Keratinocyte (primary cell): ENCODE results near the gene MAEA.

Experiments used
- CTCF ChIP-seq, 3 experiments: IDR thresholded peaks in 1 of 3; conservative IDR thresholded peaks in 1 of 3; optimal IDR thresholded peaks in 1 of 3; 2 replicates in 2 of 3; 3 replicates in 1 of 3; pipeline versions ENCODE3 to v1.5.1; 2011; ENCODE audit warnings: low read length in 3 of 3, mild to moderate bottlenecking in 3 of 3, moderate library complexity in 2 of 3, control low read depth in 1 of 3, inconsistent platforms in 1 of 3; ENCODE audit not compliant: insufficient read depth in 2 of 3; ENCODE audit errors: extremely low read depth in 1 of 3
- EZH2 ChIP-seq: IDR thresholded peaks from one replicate; pipeline ENCODE4 v1.6.1; 2012; ENCODE audit warnings: inconsistent platforms, mild to moderate bottlenecking, low read length, moderate library complexity

DNA sequence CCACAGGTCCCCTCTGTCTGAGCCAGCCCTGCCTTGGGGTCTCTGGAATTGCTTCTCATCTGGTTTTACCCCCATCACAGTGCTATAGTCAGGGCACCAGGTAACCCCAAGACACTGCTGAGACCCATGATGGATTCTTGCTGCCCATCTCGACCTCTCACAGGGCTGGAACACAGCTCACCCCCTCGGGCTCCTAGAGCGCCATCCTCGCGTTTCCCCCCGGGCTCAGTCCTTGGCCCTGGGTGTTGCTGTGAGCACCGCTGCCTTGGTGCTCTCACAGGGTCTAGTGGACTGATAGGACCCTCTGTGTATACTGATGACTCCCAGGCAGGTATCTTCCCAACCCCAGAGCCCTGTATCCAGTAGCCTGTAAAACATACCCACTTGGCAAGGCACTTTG is 8.8 kb downstream of the MAEA start:
- TF ChIP-seq CTCF (optimal IDR thresholded peaks at IDR 0.05 in 1 of 3, IDR thresholded peaks at IDR 0.05 in 1 of 3, conservative IDR thresholded peaks at IDR 0.05 in 1 of 3; ENCODE audit: extremely low read depth in 1 of 3, insufficient read depth in 2 of 3, low read length in 3 of 3): no peak
- no peak for TF ChIP-seq EZH2
